GM12892 (cell line): ENCODE data around the gene ZNRD2.

ENCODE experiments used
- DNase-seq: peaks from one replicate; pipeline ENCODE4 v3.0.0; 2011; ENCODE audit not compliant: insufficient read length
- FAIRE-seq: peaks from 2 replicates; lab custom pipeline; 2011; peaks lifted over from hg19 to GRCh38; lab: Jason Lieb, UNC
- POLR2A ChIP-seq: IDR thresholded peaks from 2 replicates; pipeline ENCODE4 v1.6.1; 2011; ENCODE audit warnings: low read depth, low read length, control low read depth
- POLR2AphosphoS5 ChIP-seq: IDR thresholded peaks from 2 replicates; pipeline ENCODE4 v1.6.1; 2011; ENCODE audit warnings: low read depth, low read length, control low read depth
- TAF1 ChIP-seq: IDR thresholded peaks from 2 replicates; pipeline ENCODE4 v1.6.1; 2011; ENCODE audit warnings: low read depth, mild to moderate bottlenecking, control low read depth, low read length, borderline replicate concordance

Gene ZNRD2

GRCh38 chr11:65571940-65572339 lies 1.7 kb downstream of the ZNRD2 start:
- DNase-seq, result no peak
- TF ChIP-seq POLR2A, result no peak
- TF ChIP-seq TAF1, result no peak
- TF ChIP-seq POLR2AphosphoS5, result no peak
- no peak for FAIRE-seq

GRCh38 chr11:65572356-65573051 lies 2.2 kb downstream of the ZNRD2 start, which contains the start of gene FAM89B:
TSS of gene FAM89B (plus strand) at chr11:65572538. CDS start at chr11:65572670, 132 bp downstream.
- peak; percentile 90 for FAIRE-seq
- peak; percentile 76 for DNase-seq
- TF ChIP-seq POLR2AphosphoS5 (no peak), POLR2A (peak; percentile 61; the same call in 1 of the 2 replicates)

DNA sequence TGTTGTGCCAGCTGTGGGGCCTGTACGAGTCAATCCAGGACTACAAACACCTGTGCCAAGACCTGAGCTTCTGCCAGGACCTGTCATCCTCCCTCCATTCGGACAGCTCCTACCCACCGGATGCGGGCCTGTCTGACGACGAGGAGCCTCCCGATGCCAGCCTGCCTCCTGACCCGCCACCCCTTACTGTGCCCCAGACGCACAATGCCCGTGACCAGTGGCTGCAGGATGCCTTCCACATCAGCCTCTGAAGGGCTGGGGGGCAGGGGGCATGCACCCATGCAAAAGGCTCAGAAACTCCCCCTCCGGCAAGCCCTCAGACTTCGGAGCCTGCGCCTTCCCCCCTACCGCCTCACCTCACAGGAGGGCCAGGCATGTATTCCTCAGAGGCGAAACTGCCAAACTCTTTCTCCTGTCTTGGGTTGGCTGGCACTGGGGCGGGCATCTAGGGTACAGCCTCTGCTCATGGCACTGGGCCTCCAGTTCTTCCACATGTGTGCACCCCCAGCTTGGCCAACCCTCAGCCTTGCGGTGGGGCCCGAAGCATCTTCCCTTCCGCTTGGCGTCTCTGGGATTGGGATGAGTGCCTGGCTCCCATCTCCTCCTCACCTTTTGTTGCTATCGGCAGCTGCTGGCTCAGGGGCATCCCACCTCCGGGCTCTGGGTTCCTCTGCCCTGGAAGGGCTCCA lies 3.3 kb downstream of the ZNRD2 start:
- TF ChIP-seq POLR2A (no peak), TAF1 (no peak), POLR2AphosphoS5 (no peak)
- DNase-seq (no peak), FAIRE-seq (peak; percentile 58)

DNA sequence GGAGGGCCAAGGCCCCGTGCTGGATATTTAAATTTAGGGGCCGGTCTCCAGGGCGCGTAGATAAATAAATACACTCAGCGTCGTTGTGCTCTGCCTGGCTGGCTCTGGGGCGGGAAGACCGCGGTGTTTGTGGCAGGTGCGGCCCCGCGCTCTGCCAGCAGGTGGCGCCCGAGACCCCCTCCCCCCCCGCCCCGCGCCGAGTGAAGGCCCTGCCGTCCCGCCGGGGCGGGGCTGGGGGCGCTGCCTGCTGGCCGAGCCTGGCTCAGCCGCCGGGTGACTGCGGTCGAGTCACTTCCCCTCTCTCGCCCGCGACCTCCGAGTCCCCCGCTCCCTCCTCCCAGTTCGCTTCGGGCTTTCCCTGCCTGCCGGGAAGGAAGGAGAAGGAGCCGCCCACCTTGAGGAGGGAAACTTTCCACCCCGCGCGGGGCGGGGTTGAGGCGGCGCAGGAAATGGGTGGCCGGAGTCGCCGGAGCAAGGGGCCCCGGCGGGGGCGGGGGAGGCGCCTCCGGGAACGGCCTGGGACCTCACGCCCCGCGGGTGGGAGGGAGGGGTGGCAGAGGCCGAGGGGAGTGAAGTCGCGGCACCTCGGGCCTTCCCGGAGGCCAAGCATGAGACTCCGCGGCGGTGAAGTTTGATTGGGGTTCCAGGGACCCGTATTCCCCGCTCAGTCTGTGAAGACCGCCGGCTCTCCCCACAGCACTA lies 4.0 kb downstream of the ZNRD2 start:
- DNase-seq (peak; percentile 96), FAIRE-seq (peak; percentile 91)
- TF ChIP-seq TAF1, result no peak
- TF ChIP-seq POLR2AphosphoS5, result peak; percentile 52; the same call in 1 of the 2 replicates
- peak; percentile 37; the same call in 1 of the 2 replicates for TF ChIP-seq POLR2A

DNA sequence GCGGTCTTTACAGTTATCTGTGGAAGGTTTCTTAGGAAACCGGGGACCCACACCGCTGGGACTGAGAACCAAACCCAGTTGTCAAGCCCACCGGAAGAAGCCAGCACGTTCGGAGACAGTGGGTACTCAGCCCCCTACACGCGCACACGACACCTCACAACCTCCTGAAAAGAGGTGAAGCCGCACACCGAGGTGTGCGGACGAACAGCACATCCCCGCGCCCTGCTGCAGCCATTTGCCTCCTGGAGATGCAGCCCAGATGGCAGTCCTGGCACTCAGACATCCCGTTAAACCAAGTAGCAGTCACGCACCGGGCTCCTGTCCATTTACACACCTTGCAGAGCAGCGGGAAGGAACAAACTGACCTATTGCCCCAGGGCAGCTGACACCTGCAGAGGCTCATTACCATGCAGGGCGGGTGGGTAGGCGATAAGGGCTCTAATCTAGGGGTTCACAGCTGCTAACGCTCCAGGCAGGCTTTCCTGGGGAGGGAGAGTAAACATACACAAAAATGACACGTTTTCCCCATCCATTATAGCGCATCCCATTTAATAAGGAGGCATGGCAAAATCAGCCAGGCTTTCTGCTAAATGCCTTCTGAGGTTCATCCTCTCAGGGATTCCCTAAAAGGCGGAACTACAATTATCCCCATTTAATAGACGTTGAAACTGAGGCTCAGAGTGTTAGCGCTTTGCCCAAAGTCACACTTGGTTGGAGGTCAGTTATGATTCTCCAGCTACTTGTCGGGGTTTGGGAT lies 4.7 kb downstream of the ZNRD2 start:
- DNase-seq (no peak), FAIRE-seq (no peak)

GRCh38 chr11:65575568-65576231 lies 5.4 kb downstream of the ZNRD2 start, which contains the start of gene EHBP1L1:
TSS of gene EHBP1L1 (plus strand) at chr11:65576053. CDS start at chr11:65576303, 250 bp downstream.
- TF ChIP-seq POLR2AphosphoS5, result peak; percentile 77
- TF ChIP-seq TAF1, result 0 out of 2 replicates have a peak, but pooled peaks have one; percentile 15
- peak; percentile 58; the same call in 1 of the 2 replicates for TF ChIP-seq POLR2A
- DNase-seq, result peak; percentile 88
- FAIRE-seq, result peak; percentile 99

More for the DNA sequence above, 4.7 kb downstream of the ZNRD2 start:
- no peak for TF ChIP-seq POLR2AphosphoS5
- TF ChIP-seq POLR2A, result peak; percentile 1; the same call in 1 of the 2 replicates
- TF ChIP-seq TAF1, result no peak

- TF ChIP-seq POLR2A, result no peak
- TF ChIP-seq TAF1, result no peak
- no peak for TF ChIP-seq POLR2AphosphoS5
- FAIRE-seq (no peak), DNase-seq (no peak)
These were observed 6.1 kb downstream of the ZNRD2 start for GRCh38 chr11:65576232-65576866.

GRCh38 chr11:65576867-65577755 lies 6.8 kb downstream of the ZNRD2 start:
- DNase-seq (no peak), FAIRE-seq (no peak)
- no peak for TF ChIP-seq TAF1
- TF ChIP-seq POLR2A, result no peak
- TF ChIP-seq POLR2AphosphoS5, result no peak

DNA sequence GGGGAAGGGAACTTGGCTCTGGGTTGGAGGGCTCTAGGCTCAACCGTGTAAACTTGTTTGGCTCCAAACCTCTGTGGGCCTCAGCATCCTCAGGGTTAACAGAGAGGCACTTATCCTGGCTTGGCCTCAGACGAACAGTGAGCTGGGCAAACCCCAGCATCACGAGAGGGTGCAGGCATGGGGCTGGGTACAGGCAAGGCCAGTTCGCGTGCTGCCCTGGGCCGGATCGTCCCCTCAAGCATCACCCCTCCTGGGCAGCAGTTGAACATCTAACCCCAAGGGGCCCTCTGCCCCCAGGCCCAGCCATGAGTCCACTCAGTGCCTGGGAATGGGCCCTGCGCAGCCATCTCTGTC lies 7.5 kb downstream of the ZNRD2 start:
- no peak for DNase-seq
- peak; percentile 89 for FAIRE-seq
- TF ChIP-seq POLR2A, result peak; percentile 14; the same call in 1 of the 2 replicates
- TF ChIP-seq TAF1, result no peak
